ENCODE results near the gene SNRNP48.

GRCh38 chr6:7550433-7550801, 39.6 kb upstream of the SNRNP48 start:
- TF ChIP-seq, protein P1, sequence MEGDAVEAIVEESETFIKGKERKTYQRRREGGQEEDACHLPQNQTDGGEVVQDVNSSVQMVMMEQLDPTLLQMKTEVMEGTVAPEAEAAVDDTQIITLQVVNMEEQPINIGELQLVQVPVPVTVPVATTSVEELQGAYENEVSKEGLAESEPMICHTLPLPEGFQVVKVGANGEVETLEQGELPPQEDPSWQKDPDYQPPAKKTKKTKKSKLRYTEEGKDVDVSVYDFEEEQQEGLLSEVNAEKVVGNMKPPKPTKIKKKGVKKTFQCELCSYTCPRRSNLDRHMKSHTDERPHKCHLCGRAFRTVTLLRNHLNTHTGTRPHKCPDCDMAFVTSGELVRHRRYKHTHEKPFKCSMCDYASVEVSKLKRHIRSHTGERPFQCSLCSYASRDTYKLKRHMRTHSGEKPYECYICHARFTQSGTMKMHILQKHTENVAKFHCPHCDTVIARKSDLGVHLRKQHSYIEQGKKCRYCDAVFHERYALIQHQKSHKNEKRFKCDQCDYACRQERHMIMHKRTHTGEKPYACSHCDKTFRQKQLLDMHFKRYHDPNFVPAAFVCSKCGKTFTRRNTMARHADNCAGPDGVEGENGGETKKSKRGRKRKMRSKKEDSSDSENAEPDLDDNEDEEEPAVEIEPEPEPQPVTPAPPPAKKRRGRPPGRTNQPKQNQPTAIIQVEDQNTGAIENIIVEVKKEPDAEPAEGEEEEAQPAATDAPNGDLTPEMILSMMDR (IDR thresholded peaks at IDR 0.05; ENCODE audit: insufficient read depth, low read depth, low read length): no peak
- no peak for TF ChIP-seq EZH2 (IDR thresholded peaks at IDR 0.05; ENCODE audit: insufficient read depth, low read length)
